Ovary (tissue), 9 donors: ENCODE measurements around the gene TSPYL4. TPM values are rescaled to one million over a fixed set of nuclear protein-coding genes. Genes with fewer than 3 reads are reported as not detected.

Source experiments
- DNase-seq, 5 donors: peaks; one replicate each; pipeline ENCODE4 v3.0.0-alpha.2; 2019 to 2020
- H3K27ac ChIP-seq, 2 donors: fragments of 200-600 bp; one replicate each; pipeline versions ENCODE4 v1.5.1 to v1.8.0; 2019 to 2022
- H3K27me3 ChIP-seq: fragments of 200-600 bp; one replicate; pipeline ENCODE4 v1.8.0; 2022
- H3K36me3 ChIP-seq: fragments of 200-600 bp; sonication (generic); one replicate; pipeline ENCODE4 v1.5.1; 2019
- H3K4me1 ChIP-seq: one replicate; pipeline ENCODE4 v1.8.1; 2013; ENCODE audit warnings: mild to moderate bottlenecking, moderate library complexity; ENCODE audit not compliant: insufficient read depth
- H3K4me3 ChIP-seq: fragments of 200-600 bp; sonication (generic); one replicate; pipeline ENCODE4 v1.5.1; 2017
- H3K9me3 ChIP-seq, 2 donors: fragments of 200-600 bp in 1 of 2; sonication (generic) in 1 of 2; one replicate each; pipeline versions ENCODE4 v1.5.1 to v1.8.1; 2013 to 2019; ENCODE audit warnings: mild to moderate bottlenecking in 1 of 2, moderate library complexity in 1 of 2
- EP300 ChIP-seq: sonication (generic); formaldehyde crosslinking; IDR thresholded peaks from one replicate; pipeline ENCODE4 v1.6.1; 2017; ENCODE audit warnings: antibody characterized with exemption
- POLR2A ChIP-seq: fragments of 450-650 bp; IDR thresholded peaks from one replicate; pipeline ENCODE4 v1.6.1; 2017; ENCODE audit warnings: antibody characterized with exemption, mild to moderate bottlenecking, moderate library complexity
- WGBS, 3 donors: extraction: QIAGEN DNeasy Blood & Tissue Kit in 1 of 3; methylation state at CpG; one replicate each; pipeline versions ENCODE4 v1.1.5 to v1.1.7; 2013 to 2017; 5-methylcytosine and 5-hydroxymethylcytosine counted together
- intact Hi-C, 4 donors: fragments of 100-400 bp; cut with DNase I; formaldehyde crosslinking; loops; one replicate each; pipeline versions ENCODE4 v1.11.0 to v1.15.1; 2022 to 2023
- polyA plus RNA-seq, 2 donors: library from polyadenylated mRNA; stranded (reverse); fragments of 200-250 nt in 1 of 2; fragments of 350-450 nt in 1 of 2; fragmentation: Illumina TruSeq in 1 of 2; extraction: RNeasy Lipid Tissue Mini Kit (QIAGEN cat#74804) in 1 of 2; gene quantifications; one replicate each; pipeline ENCODE4 v1.2.3, GENCODE V29; 2013 to 2014
- total RNA-seq, 7 donors: library from RNA; depleted of rRNA in 2 of 7; stranded (reverse); fragments of >200 nt in 2 of 7; fragmentation: NEBNext Ultra II Directional in 3 of 7; extraction: Animal tissue kit (Norgen Biotek cat#: 25700) in 3 of 7; gene quantifications; one replicate each; pipeline versions ENCODE4 v1.1.0 to v1.2.4, GENCODE V29; 2016 to 2023
- TF ChIP-seq, protein P1 (sequence below), 3 donors: fragments of 450-650 bp in 2 of 3; fragments of 200-600 bp in 1 of 3; IDR thresholded peaks; one replicate each; pipeline versions ENCODE4 v1.5.1 to v1.8.0; 2016 to 2022; ENCODE audit warnings: antibody characterized with exemption in 3 of 3, mild to moderate bottlenecking in 1 of 3
- donor health status: DM: no; HTN: no; CAD: no; lungs with moderate emphysema.
- donor health status: DM: no; HTN: no; CAD: no.
- donor health status: Bipolar disorder and iron deficiency.
- donor health status: DM: yes; HTN: yes; CAD: no.
- donor health status: DM: no; HTN: no; CAD: no.
- donor health status: DM: yes; HTN: yes; CAD: no.

TSPYL4 gene
- total and polyA plus RNA-seq, 9 donors, result 18.1 to 44.4 (median 31.0) TPM

DNA sequence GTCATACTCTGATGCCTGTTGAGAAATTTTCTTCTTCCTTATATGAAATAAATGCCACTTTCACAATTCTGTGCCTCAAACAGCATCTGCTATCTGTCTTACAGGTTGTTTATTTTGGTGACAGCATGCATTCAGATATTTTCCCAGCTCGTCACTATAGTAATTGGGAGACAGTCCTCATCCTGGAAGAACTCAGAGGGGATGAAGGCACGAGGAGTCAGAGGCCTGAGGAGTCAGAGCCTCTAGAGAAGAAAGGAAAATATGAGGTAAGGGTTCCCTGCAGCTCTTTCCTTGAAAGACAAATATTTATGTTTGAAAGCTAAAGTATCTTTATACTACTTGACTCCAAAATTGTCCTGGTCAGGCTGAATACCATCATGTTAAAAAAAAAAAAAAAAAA, 15.8 kb downstream of the TSPYL4 start:
- no peak overlapping the region for H3K27ac ChIP-seq
- TF ChIP-seq, protein P1, sequence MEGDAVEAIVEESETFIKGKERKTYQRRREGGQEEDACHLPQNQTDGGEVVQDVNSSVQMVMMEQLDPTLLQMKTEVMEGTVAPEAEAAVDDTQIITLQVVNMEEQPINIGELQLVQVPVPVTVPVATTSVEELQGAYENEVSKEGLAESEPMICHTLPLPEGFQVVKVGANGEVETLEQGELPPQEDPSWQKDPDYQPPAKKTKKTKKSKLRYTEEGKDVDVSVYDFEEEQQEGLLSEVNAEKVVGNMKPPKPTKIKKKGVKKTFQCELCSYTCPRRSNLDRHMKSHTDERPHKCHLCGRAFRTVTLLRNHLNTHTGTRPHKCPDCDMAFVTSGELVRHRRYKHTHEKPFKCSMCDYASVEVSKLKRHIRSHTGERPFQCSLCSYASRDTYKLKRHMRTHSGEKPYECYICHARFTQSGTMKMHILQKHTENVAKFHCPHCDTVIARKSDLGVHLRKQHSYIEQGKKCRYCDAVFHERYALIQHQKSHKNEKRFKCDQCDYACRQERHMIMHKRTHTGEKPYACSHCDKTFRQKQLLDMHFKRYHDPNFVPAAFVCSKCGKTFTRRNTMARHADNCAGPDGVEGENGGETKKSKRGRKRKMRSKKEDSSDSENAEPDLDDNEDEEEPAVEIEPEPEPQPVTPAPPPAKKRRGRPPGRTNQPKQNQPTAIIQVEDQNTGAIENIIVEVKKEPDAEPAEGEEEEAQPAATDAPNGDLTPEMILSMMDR (IDR thresholded peaks at IDR 0.05), result no peak
- TF ChIP-seq POLR2A (no peak), EP300 (no peak)
- DNase-seq, result no peak
- no peak overlapping the region for H3K4me3 ChIP-seq
- H3K27me3 ChIP-seq, result no peaks in the 10 kb centered on the region
- H3K4me1 ChIP-seq, result no peaks in the 10 kb centered on the region
- WGBS, 3 donors, result 76 to 83% (median 77%) methylated on average over 2 of the region's 2 CpGs
- H3K9me3 ChIP-seq, result no peaks in the 10 kb centered on the region
- intact Hi-C loops, result no loop called here
- H3K36me3 ChIP-seq, result no peaks in the 10 kb centered on the region

DNA sequence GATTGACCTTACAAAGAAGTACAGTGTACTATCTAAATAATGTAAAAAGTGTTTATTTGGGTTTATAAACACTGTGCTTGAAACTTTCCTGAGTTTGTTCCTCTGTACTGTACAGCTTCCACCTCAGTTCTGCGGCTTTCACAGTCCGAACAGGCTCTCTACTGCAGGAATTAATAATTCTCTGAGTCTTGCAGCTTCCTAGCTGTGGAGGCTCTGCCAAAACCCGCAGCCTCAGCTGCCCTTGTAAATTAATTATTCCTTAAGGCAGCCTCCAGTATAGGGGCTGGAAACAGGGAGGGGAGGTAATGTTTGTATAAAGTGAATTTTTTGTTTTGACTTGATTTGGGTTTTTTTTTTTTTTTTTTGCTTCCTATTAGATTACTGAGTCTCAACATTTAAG, 19.2 kb downstream of the TSPYL4 start:
- Histone ChIP-seq H3K4me1 (no peaks in the 10 kb centered on the region), H3K27ac (no peak overlapping the region), H3K9me3 (no peaks in the 10 kb centered on the region), H3K4me3 (no peak overlapping the region), H3K36me3 (no peaks in the 10 kb centered on the region), H3K27me3 (no peaks in the 10 kb centered on the region)
- DNase-seq, result no peak
- intact Hi-C loops, result no loop called here
- WGBS, 3 donors, result 30 to 49% (median 39%) methylated on average over 3 of the region's 3 CpGs
- TF ChIP-seq EP300 (no peak), POLR2A (no peak)
- TF ChIP-seq, protein P1 (IDR thresholded peaks at IDR 0.05), result no peak

- Histone ChIP-seq H3K9me3 (no peaks in the 10 kb centered on the region), H3K27ac (no peak overlapping the region), H3K4me3 (no peak overlapping the region), H3K4me1 (no peaks in the 10 kb centered on the region), H3K27me3 (no peaks in the 10 kb centered on the region), H3K36me3 (no peaks in the 10 kb centered on the region)
- peak; percentile 85 to 93 (median 87) for DNase-seq
- TF ChIP-seq, protein P1 (IDR thresholded peaks at IDR 0.05), result no peak
- TF ChIP-seq POLR2A, result no peak
- TF ChIP-seq EP300, result no peak
- WGBS, 3 donors, result 41 to 56% (median 54%) methylated on average over 17 of the region's 17 CpGs
- intact Hi-C loops, result no loop called here
Observed at GRCh38 chr6:116229287-116229913, 24.5 kb downstream of the TSPYL4 start.

DNA sequence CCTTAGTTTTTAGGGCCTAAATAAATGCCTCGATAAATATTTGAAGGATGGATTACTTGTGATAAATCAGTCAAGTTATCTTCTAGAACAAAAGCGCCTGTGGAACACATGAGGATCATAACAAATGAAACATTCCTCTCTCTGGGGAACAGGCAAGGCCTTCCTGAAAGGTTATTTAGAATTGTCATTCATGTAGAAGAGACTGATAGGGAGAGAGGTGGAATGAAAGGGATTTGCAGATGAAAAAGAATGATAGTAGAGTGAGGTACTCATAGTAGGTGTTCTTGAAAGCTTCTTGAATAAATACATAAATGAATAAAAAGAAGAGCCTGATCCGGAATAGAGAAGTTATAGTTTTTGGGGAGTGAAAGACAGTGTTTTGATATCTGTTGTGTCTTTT, 30.5 kb downstream of the TSPYL4 start:
- Histone ChIP-seq H3K9me3 (no peaks in the 10 kb centered on the region), H3K4me1 (no peaks in the 10 kb centered on the region), H3K4me3 (no peak overlapping the region), H3K27ac (no peak overlapping the region), H3K27me3 (no peaks in the 10 kb centered on the region), H3K36me3 (no peaks in the 10 kb centered on the region)
- WGBS, 3 donors, result 84 to 90% (median 86%) methylated on average over 3 of the region's 3 CpGs
- intact Hi-C loops, result no loop called here
- TF ChIP-seq POLR2A, result no peak
- no peak for DNase-seq

- no peak overlapping the region for H3K27ac ChIP-seq
- no peaks in the 10 kb centered on the region for H3K4me1 ChIP-seq
- 90 to 98% (median 97%) methylated on average over 2 of the region's 2 CpGs for WGBS, 3 donors
- no peak for DNase-seq
- H3K36me3 ChIP-seq, result no peaks in the 10 kb centered on the region
- no peak overlapping the region for H3K4me3 ChIP-seq
- intact Hi-C loops, result no loop called here
- H3K27me3 ChIP-seq, result no peaks in the 10 kb centered on the region
- no peaks in the 10 kb centered on the region for H3K9me3 ChIP-seq
- no peak for TF ChIP-seq EP300
- TF ChIP-seq, protein P1 (IDR thresholded peaks at IDR 0.05), result no peak
- TF ChIP-seq POLR2A, result no peak
Observed at GRCh38 chr6:116221911-116222310, 32.0 kb downstream of the TSPYL4 start.
